MM.1S (cell line): ENCODE data around the gene DNAL1.
"Not testable (repeated sequence)": the region's sequence is repeated elsewhere in the genome, so short reads cannot be mapped to it uniquely, and the experiment has no call there.

ENCODE experiments used
- DNase-seq: peaks from one replicate; pipeline ENCODE4 v3.0.0-alpha.2; 2015
- H2AFZ ChIP-seq: fragments of 300-600 bp; sonication (generic); 2 replicates; pipeline ENCODE4 v1.6.0; 2016; ENCODE audit warnings: antibody characterized with exemption, low read length
- H3F3A ChIP-seq: fragments of 300-600 bp; sonication (generic); 2 replicates; pipeline ENCODE4 v1.6.1; 2016; ENCODE audit warnings: mild to moderate bottlenecking, antibody characterized with exemption, low read length, moderate library complexity, mixed read lengths; ENCODE audit not compliant: insufficient read depth
- H3K27ac ChIP-seq: fragments of 300-600 bp; sonication (generic); 2 replicates; pipeline ENCODE4 v1.5.1; 2016; ENCODE audit warnings: mild to moderate bottlenecking, low read length
- H3K27me3 ChIP-seq: fragments of 300-600 bp; sonication (generic); replicated peaks from 2 replicates; pipeline ENCODE4 v1.6.0; 2016; ENCODE audit warnings: low read length; ENCODE audit not compliant: insufficient read depth
- H3K36me3 ChIP-seq: fragments of 300-600 bp; sonication (generic); replicated peaks from 2 replicates; pipeline ENCODE4 v1.6.1; 2016; ENCODE audit warnings: mild to moderate bottlenecking, low read length, mixed read lengths; ENCODE audit not compliant: insufficient read depth
- H3K4me1 ChIP-seq: fragments of 300-600 bp; sonication (generic); 2 replicates; pipeline ENCODE4 v1.6.1; 2016; ENCODE audit warnings: low read length, mixed read lengths
- H3K4me2 ChIP-seq: fragments of 300-600 bp; sonication (generic); 2 replicates; pipeline ENCODE4 v1.6.0; 2016; ENCODE audit warnings: low read depth, low read length
- H3K4me3 ChIP-seq: fragments of 300-600 bp; sonication (generic); 2 replicates; pipeline ENCODE4 v1.5.1; 2016; ENCODE audit warnings: low read length, mixed read lengths
- H3K79me2 ChIP-seq: fragments of 300-600 bp; sonication (generic); 2 replicates; pipeline ENCODE4 v1.6.1; 2016; ENCODE audit warnings: mixed run types, low read length, mixed read lengths
- H3K9ac ChIP-seq: fragments of 300-600 bp; sonication (generic); 2 replicates; pipeline ENCODE4 v1.6.1; 2016; ENCODE audit warnings: low read length, mixed read lengths
- H3K9me2 ChIP-seq: fragments of 300-600 bp; sonication (generic); replicated peaks from 2 replicates; pipeline ENCODE4 v1.6.1; 2016; ENCODE audit warnings: mild to moderate bottlenecking, low read length, mixed read lengths; ENCODE audit not compliant: insufficient read depth
- H3K9me3 ChIP-seq: fragments of 300-600 bp; sonication (generic); replicated peaks from 2 replicates; pipeline ENCODE4 v1.6.1; 2016; ENCODE audit warnings: mild to moderate bottlenecking, low read length, mixed read lengths; ENCODE audit not compliant: insufficient read depth
- H4K20me1 ChIP-seq: fragments of 300-600 bp; sonication (generic); 2 replicates; pipeline ENCODE4 v1.6.1; 2016; ENCODE audit warnings: mild to moderate bottlenecking, low read length, moderate library complexity, mixed read lengths; ENCODE audit not compliant: insufficient read depth
- CTCF ChIP-seq: fragments of 300-600 bp; sonication (generic); IDR thresholded peaks from 2 replicates; pipeline ENCODE4 v1.5.1; 2016; ENCODE audit warnings: antibody characterized with exemption, low read length, mixed read lengths
- EZH2 ChIP-seq: fragments of 300-600 bp; sonication (generic); optimal IDR thresholded peaks from 2 replicates; pipeline ENCODE3; 2017; ENCODE audit warnings: low read depth, mild to moderate bottlenecking, antibody characterized with exemption, low read length, mixed read lengths
- EZH2phosphoT487 ChIP-seq: fragments of 300-600 bp; sonication (generic); IDR thresholded peaks from 2 replicates; pipeline ENCODE4 v1.6.1; 2018; ENCODE audit warnings: antibody characterized with exemption, low read length

DNAL1 gene

DNA sequence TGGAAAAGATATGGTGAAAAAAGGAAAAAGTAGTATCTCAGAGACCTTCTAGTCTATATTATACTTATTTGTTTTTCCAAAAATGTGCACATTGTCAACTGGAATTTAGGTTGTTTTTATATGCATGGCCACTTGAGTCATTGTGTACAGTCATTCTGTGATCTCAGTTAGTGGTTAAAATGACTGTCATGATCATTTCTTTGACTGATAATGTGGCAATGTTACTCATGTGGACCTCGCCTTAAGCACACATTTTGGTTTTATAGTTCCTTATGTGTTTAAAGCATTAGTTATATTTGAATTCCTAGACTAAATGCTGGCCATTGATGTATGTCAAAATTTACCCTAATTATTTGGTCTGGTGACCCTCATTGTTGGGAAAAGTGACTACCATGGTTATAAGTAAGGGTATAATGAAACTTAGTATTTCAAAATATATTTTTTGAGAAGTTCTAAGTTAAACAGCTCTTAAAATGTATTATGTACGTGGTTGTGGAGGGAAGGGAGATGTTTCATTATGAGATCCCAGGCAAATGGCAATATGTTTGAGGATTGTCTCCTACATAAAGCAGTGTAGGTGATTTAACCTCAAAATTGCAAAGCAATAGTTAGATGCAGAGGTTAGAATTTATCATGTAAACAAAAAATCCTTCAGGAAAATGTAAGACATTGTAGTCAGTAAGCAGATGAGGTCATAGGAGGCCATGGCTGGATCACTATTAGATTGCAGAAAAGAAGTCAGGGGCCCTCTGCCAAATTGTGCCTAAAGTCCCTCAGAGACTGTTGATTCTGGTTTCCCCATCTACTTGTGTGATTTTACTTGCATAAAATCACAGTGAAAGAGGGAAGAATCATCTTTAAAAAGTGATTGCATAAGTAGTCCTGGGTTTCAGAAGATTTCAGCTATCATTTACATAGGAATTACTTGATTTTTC lies 51.9 kb downstream of the DNAL1 start:
- TF ChIP-seq EZH2phosphoT487: no peak
- no peak for TF ChIP-seq CTCF
- TF ChIP-seq EZH2: no peak
- Histone ChIP-seq H3K4me1 (no peaks in the 10 kb centered on the region), H3K4me2 (no peak overlapping the region), H3K9me3 (no peaks in the 10 kb centered on the region), H3K79me2 (no peaks in the 10 kb centered on the region), H2AFZ (no peak overlapping the region), H3K4me3 (no peak overlapping the region), H4K20me1 (no peaks in the 10 kb centered on the region), H3K27me3 (no peaks in the 10 kb centered on the region), H3K9me2 (no peaks in the 10 kb centered on the region), H3K9ac (no peak overlapping the region), H3K36me3 (no peaks in the 10 kb centered on the region), H3F3A (no peaks in the 10 kb centered on the region), H3K27ac (no peak overlapping the region)
- no peak for DNase-seq

DNA sequence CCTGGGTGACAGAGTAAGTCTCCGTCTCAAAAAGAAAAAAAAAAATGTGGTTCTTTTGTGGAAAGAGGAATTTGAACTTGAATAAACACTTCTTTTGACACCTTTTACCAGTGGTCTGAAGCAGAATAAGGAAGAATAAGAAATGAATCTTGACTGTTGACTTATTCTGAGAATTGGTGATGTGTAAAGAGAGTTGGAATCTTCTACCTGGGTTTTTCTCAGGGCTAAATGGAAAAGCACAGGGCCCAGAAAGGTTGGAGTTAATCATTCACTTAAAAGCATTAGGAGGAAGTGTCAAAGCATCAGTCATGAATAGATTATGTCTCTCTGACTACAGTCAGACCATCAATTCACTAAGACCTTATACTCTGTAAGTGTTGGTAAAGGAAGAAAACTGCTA lies 55.5 kb downstream of the DNAL1 start:
- Histone ChIP-seq H3K27me3 (no peaks in the 10 kb centered on the region), H3F3A (no peaks in the 10 kb centered on the region), H3K79me2 (no peaks in the 10 kb centered on the region), H3K36me3 (no peaks in the 10 kb centered on the region), H3K9ac (no peak overlapping the region), H3K4me3 (no peak overlapping the region), H2AFZ (no peak overlapping the region), H3K4me1 (no peaks in the 10 kb centered on the region), H3K4me2 (no peak overlapping the region), H4K20me1 (no peaks in the 10 kb centered on the region), H3K9me3 (no peaks in the 10 kb centered on the region), H3K27ac (no peak overlapping the region), H3K9me2 (no peaks in the 10 kb centered on the region)
- DNase-seq: no peak
- TF ChIP-seq CTCF (no peak), EZH2 (no peak), EZH2phosphoT487 (no peak)

GRCh38 chr14:73708076-73708475 lies 63.3 kb downstream of the DNAL1 start:
- not testable (repeated sequence) for H3K4me3 ChIP-seq, H3K36me3 ChIP-seq, H3K79me2 ChIP-seq, H3F3A ChIP-seq, H3K9me3 ChIP-seq, H3K4me1 ChIP-seq, H3K9ac ChIP-seq, H2AFZ ChIP-seq, DNase-seq, H3K4me2 ChIP-seq, H3K27me3 ChIP-seq, H4K20me1 ChIP-seq, H3K9me2 ChIP-seq, H3K27ac ChIP-seq

- Histone ChIP-seq H3K4me3 (no peak overlapping the region), H2AFZ (no peak overlapping the region), H3K79me2 (no peaks in the 10 kb centered on the region), H4K20me1 (no peaks in the 10 kb centered on the region), H3K27ac (no peak overlapping the region), H3K9ac (no peak overlapping the region), H3K9me3 (no peaks in the 10 kb centered on the region), H3K9me2 (no peaks in the 10 kb centered on the region), H3K27me3 (no peaks in the 10 kb centered on the region), H3F3A (no peaks in the 10 kb centered on the region), H3K4me1 (peaks cover 4% of the 10 kb centered on the region; the same call in 1 of the 2 replicates), H3K4me2 (no peak overlapping the region), H3K36me3 (no peaks in the 10 kb centered on the region)
- no peak for DNase-seq
- TF ChIP-seq EZH2phosphoT487 (no peak), EZH2 (no peak), CTCF (no peak)
These were observed 65.2 kb downstream of the DNAL1 start for GRCh38 chr14:73709904-73710469.
